IPS-20b (cell line): ENCODE results near the gene KCNK2.

Experiments used
- H3K27ac ChIP-seq: one replicate; pipeline ENCODE4 v1.5.1; 2013; ENCODE audit warnings: low read length
- H3K27me3 ChIP-seq: 2 replicates; pipeline ENCODE4 v1.6.1; 2013; ENCODE audit warnings: mild to moderate bottlenecking, low read length, inconsistent platforms; ENCODE audit not compliant: insufficient read depth
- H3K36me3 ChIP-seq: 2 replicates; pipeline ENCODE4 v1.6.1; 2013; ENCODE audit warnings: low read depth, mild to moderate bottlenecking, inconsistent platforms, low read length, moderate library complexity; ENCODE audit not compliant: insufficient read depth
- H3K4me1 ChIP-seq: 2 replicates; pipeline ENCODE4 v1.6.1; 2013; ENCODE audit warnings: mild to moderate bottlenecking, control low read depth, inconsistent platforms, low read length, moderate library complexity; ENCODE audit not compliant: insufficient read depth
- H3K4me3 ChIP-seq: 2 replicates; pipeline ENCODE4 v1.5.1; 2013; ENCODE audit warnings: mild to moderate bottlenecking, low read length, inconsistent platforms
- H3K9ac ChIP-seq: 2 replicates; pipeline ENCODE4 v1.6.1; 2013; ENCODE audit warnings: low read depth, mild to moderate bottlenecking, inconsistent platforms, low read length, moderate library complexity
- H3K9me3 ChIP-seq: 2 replicates; pipeline ENCODE4 v1.6.1; 2013; ENCODE audit warnings: mild to moderate bottlenecking, low read depth, low read length, inconsistent platforms; ENCODE audit not compliant: insufficient read depth

Gene KCNK2

GRCh38 chr1:215104283-215104682 is 21.7 kb downstream of the KCNK2 start:
- no peak overlapping the region for H3K9ac ChIP-seq
- no peaks in the 10 kb centered on the region for H3K36me3 ChIP-seq
- H3K9me3 ChIP-seq = peaks cover 5% of the 10 kb centered on the region; the same call in 1 of the 2 replicates
- H3K27ac ChIP-seq = no peak overlapping the region
- no peaks in the 10 kb centered on the region for H3K27me3 ChIP-seq
- no peak overlapping the region for H3K4me3 ChIP-seq
- no peaks in the 10 kb centered on the region for H3K4me1 ChIP-seq

- H3K9ac ChIP-seq = no peak overlapping the region
- peaks cover 5% of the 10 kb centered on the region; the same call in 1 of the 2 replicates for H3K9me3 ChIP-seq
- no peaks in the 10 kb centered on the region for H3K36me3 ChIP-seq
- no peak overlapping the region for H3K4me3 ChIP-seq
- no peaks in the 10 kb centered on the region for H3K27me3 ChIP-seq
- H3K4me1 ChIP-seq = no peaks in the 10 kb centered on the region
- H3K27ac ChIP-seq = no peak overlapping the region
Observed at GRCh38 chr1:215106067-215106466, 23.5 kb downstream of the KCNK2 start.

- no peaks in the 10 kb centered on the region for H3K4me1 ChIP-seq
Observed at GRCh38 chr1:215109171-215109570, 26.6 kb downstream of the KCNK2 start.

GRCh38 chr1:215111916-215112315 is 29.4 kb downstream of the KCNK2 start:
- Histone ChIP-seq H3K4me1 (no peaks in the 10 kb centered on the region), H3K9ac (no peak overlapping the region), H3K36me3 (no peaks in the 10 kb centered on the region), H3K27me3 (no peaks in the 10 kb centered on the region), H3K4me3 (no peak overlapping the region), H3K9me3 (peaks cover 5% of the 10 kb centered on the region; the same call in 1 of the 2 replicates), H3K27ac (no peak overlapping the region)

More at GRCh38 chr1:215109171-215109570, 26.6 kb downstream of the KCNK2 start:
- H3K36me3 ChIP-seq = no peaks in the 10 kb centered on the region
- no peak overlapping the region for H3K4me3 ChIP-seq
- peaks cover 5% of the 10 kb centered on the region; the same call in 1 of the 2 replicates for H3K9me3 ChIP-seq
- H3K27ac ChIP-seq = no peak overlapping the region
- H3K9ac ChIP-seq = no peak overlapping the region
- H3K27me3 ChIP-seq = no peaks in the 10 kb centered on the region

GRCh38 chr1:215113776-215114153 is 31.2 kb downstream of the KCNK2 start:
- Histone ChIP-seq H3K4me3 (no peak overlapping the region), H3K9ac (no peak overlapping the region), H3K36me3 (no peaks in the 10 kb centered on the region), H3K27ac (no peak overlapping the region), H3K9me3 (no peaks in the 10 kb centered on the region), H3K4me1 (no peaks in the 10 kb centered on the region), H3K27me3 (no peaks in the 10 kb centered on the region)

GRCh38 chr1:215114154-215114933 is 31.8 kb downstream of the KCNK2 start:
- H3K4me1 ChIP-seq = no peaks in the 10 kb centered on the region
- no peak overlapping the region for H3K27ac ChIP-seq
- H3K4me3 ChIP-seq = no peak overlapping the region
- H3K9ac ChIP-seq = no peak overlapping the region
- no peaks in the 10 kb centered on the region for H3K36me3 ChIP-seq
- no peaks in the 10 kb centered on the region for H3K9me3 ChIP-seq
- no peaks in the 10 kb centered on the region for H3K27me3 ChIP-seq

GRCh38 chr1:215115760-215116159 is 33.2 kb downstream of the KCNK2 start:
- H3K36me3 ChIP-seq = no peaks in the 10 kb centered on the region
- H3K27me3 ChIP-seq = no peaks in the 10 kb centered on the region
- H3K27ac ChIP-seq = no peak overlapping the region
- H3K9ac ChIP-seq = no peak overlapping the region
- H3K9me3 ChIP-seq = no peaks in the 10 kb centered on the region
- no peak overlapping the region for H3K4me3 ChIP-seq
- H3K4me1 ChIP-seq = no peaks in the 10 kb centered on the region

GRCh38 chr1:215118081-215118480 is 35.5 kb downstream of the KCNK2 start:
- H3K4me1 ChIP-seq = no peaks in the 10 kb centered on the region
- no peak overlapping the region for H3K27ac ChIP-seq
- no peaks in the 10 kb centered on the region for H3K36me3 ChIP-seq
- H3K9me3 ChIP-seq = no peaks in the 10 kb centered on the region
- H3K9ac ChIP-seq = no peak overlapping the region
- H3K27me3 ChIP-seq = no peaks in the 10 kb centered on the region
- no peak overlapping the region for H3K4me3 ChIP-seq

- no peak overlapping the region for H3K9ac ChIP-seq
- no peak overlapping the region for H3K27ac ChIP-seq
- no peaks in the 10 kb centered on the region for H3K27me3 ChIP-seq
- no peaks in the 10 kb centered on the region for H3K36me3 ChIP-seq
- no peaks in the 10 kb centered on the region for H3K9me3 ChIP-seq
- H3K4me1 ChIP-seq = no peaks in the 10 kb centered on the region
- no peak overlapping the region for H3K4me3 ChIP-seq
Observed at GRCh38 chr1:215119056-215119455, 36.5 kb downstream of the KCNK2 start.

GRCh38 chr1:215119719-215120365 is 37.3 kb downstream of the KCNK2 start:
- H3K4me3 ChIP-seq = no peak overlapping the region
- H3K9ac ChIP-seq = no peak overlapping the region
- no peaks in the 10 kb centered on the region for H3K4me1 ChIP-seq
- H3K27ac ChIP-seq = no peak overlapping the region
- no peaks in the 10 kb centered on the region for H3K27me3 ChIP-seq
- H3K36me3 ChIP-seq = no peaks in the 10 kb centered on the region
- H3K9me3 ChIP-seq = no peaks in the 10 kb centered on the region

- Histone ChIP-seq H3K9me3 (no peaks in the 10 kb centered on the region), H3K36me3 (no peaks in the 10 kb centered on the region), H3K27me3 (no peaks in the 10 kb centered on the region), H3K4me3 (no peak overlapping the region), H3K4me1 (no peaks in the 10 kb centered on the region), H3K27ac (no peak overlapping the region), H3K9ac (no peak overlapping the region)
Observed at GRCh38 chr1:215128504-215128903, 46.0 kb downstream of the KCNK2 start.

- H3K4me1 ChIP-seq = no peaks in the 10 kb centered on the region
- no peaks in the 10 kb centered on the region for H3K27me3 ChIP-seq
- no peaks in the 10 kb centered on the region for H3K36me3 ChIP-seq
- H3K9me3 ChIP-seq = no peaks in the 10 kb centered on the region
- no peak overlapping the region for H3K9ac ChIP-seq
- H3K4me3 ChIP-seq = no peak overlapping the region
- H3K27ac ChIP-seq = no peak overlapping the region
Observed at GRCh38 chr1:215131291-215131690, 48.8 kb downstream of the KCNK2 start.
